ENCODE measurements around the gene VARS1.

Gene VARS1

DNA sequence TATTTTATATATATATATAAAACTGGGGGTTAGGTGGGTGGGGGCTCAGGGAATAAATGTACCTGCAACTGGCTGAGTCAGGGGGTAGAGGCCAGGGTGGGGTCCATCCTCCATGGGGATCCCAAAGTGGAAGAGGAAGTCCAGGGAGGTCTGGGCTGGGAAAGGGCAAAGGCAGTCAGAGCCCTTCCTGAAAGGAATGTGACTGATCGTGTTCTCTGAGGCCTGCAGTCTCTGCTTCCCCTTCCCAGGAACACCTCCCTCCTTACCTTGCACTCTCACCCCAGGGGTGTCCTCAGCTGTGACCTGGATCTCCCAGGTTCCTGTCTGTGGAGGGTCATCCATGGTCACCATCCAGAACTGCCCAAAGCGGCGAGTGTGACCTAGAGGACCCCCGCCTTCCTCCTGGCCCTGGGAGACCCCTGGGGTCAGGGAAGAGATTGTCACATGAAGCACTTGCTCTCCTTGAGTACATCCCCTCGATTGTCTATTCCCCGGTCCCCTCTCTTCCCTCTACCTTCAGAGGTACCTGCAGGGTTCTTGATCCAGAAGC, 28.4 kb downstream of the VARS1 start:
- TF ChIP-seq, protein P1, sequence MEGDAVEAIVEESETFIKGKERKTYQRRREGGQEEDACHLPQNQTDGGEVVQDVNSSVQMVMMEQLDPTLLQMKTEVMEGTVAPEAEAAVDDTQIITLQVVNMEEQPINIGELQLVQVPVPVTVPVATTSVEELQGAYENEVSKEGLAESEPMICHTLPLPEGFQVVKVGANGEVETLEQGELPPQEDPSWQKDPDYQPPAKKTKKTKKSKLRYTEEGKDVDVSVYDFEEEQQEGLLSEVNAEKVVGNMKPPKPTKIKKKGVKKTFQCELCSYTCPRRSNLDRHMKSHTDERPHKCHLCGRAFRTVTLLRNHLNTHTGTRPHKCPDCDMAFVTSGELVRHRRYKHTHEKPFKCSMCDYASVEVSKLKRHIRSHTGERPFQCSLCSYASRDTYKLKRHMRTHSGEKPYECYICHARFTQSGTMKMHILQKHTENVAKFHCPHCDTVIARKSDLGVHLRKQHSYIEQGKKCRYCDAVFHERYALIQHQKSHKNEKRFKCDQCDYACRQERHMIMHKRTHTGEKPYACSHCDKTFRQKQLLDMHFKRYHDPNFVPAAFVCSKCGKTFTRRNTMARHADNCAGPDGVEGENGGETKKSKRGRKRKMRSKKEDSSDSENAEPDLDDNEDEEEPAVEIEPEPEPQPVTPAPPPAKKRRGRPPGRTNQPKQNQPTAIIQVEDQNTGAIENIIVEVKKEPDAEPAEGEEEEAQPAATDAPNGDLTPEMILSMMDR (IDR thresholded peaks at IDR 0.05; ENCODE audit: extremely low read depth, missing control alignments), result no peak
- no peak for DNase-seq (ENCODE audit: low spot score)

DNA sequence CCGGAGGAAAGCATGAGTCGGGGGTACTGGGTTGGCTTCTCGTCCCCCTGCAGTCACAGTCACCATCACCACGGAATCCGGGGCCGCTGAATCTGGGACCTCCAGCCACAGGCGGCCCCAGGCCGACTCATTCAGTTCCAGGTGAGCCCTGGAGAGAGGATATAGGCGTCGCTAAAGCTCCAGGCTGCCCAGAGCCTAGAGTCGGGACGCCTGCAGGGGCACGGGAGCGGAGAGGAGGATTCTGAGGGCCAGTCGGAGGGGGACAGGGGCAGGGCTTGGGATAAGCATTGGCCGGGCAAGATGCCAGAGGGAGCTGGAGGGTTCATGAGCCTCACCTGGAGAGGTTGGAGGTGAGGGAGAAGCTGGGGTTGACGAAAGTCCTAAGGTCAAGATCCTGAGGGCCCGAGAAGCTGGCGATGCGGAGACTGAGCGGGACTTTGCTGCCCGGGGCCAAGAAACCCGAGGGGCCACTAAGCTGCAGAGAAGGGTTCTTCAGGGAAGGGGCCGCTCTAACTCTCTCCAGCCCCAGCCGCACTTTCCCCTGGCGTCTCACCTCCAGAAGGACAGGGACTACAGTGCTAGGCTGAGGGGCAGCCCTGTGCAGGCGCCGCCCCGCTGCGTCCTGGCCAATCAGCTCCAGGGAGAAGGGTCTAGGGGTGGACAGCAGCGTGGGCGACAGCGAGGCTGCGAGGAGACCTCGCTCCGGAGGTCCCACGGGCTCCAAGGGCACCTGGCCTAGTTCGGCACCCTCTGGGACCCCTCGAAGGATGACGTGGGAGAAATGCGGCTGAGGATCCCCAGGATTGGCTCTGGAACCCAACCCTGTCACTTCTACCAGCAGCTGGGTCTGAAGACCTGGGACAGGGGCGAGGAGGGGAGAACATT, 29.4 kb downstream of the VARS1 start:
- TF ChIP-seq, protein P1 (IDR thresholded peaks at IDR 0.05; ENCODE audit: extremely low read depth, missing control alignments), result no peak

DNA sequence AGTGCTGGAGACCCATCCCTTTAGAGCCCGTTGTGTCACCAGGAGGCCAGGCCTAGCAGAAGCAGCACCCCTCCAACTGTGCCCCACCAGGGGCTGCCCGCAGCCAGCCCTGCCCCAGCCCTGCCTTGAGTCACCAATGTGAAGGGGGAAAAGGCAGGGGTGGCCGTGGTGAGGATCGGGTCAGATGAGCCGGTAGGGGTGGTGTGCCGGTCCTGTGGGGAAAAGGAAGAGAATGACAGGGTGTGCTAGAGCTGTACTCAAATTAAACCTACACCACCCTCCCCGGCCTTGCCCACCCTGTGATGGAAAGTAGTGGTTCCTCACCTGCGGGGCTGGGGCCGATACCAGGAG, 30.0 kb downstream of the VARS1 start:
- TF ChIP-seq, protein P1 (IDR thresholded peaks at IDR 0.05; ENCODE audit: extremely low read depth, missing control alignments), result no peak
- no peak for DNase-seq (ENCODE audit: low spot score)

More for the DNA sequence above, 29.4 kb downstream of the VARS1 start:
- DNase-seq (ENCODE audit: low spot score), result no peak

DNA sequence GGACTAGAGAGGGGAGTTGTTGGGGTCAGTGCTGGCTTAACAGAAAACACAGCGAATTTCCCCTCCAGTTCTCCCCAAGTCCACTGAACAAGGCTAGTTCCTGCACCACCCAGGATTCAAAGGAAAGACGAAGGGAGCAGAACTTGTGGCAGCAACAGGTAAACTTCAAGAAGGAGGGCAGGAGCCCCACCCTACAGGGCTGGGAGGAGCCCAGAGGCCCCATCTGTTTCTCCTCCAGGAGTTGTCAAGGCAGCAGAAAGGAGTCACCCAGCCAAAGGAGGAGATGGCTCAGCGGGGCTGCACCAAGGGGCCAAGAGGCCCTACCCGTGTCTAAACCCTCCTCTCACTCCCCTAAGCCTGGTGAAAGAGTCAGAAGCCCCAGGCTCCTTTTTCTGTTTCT, 31.4 kb downstream of the VARS1 start:
- DNase-seq (ENCODE audit: low spot score), result no peak
- TF ChIP-seq, protein P1 (IDR thresholded peaks at IDR 0.05; ENCODE audit: extremely low read depth, missing control alignments), result no peak

DNA sequence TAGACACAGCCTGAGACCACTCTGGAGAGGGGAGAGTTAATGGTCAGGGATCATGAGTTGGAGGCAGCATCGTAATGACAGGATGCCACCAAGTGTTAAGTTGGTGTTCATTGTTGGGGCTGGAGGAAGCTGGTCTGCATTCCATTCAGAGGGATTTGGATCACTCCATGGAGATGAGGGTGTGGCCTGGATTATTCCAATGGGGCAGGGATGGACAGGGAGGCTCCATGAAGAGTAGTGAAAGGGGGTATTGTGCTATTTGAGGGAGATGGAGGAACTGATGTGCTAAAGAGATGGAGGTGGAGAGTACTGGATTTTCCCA, 32.0 kb downstream of the VARS1 start:
- TF ChIP-seq, protein P1 (IDR thresholded peaks at IDR 0.05; ENCODE audit: extremely low read depth, missing control alignments), result no peak
- DNase-seq (ENCODE audit: low spot score), result no peak

DNA sequence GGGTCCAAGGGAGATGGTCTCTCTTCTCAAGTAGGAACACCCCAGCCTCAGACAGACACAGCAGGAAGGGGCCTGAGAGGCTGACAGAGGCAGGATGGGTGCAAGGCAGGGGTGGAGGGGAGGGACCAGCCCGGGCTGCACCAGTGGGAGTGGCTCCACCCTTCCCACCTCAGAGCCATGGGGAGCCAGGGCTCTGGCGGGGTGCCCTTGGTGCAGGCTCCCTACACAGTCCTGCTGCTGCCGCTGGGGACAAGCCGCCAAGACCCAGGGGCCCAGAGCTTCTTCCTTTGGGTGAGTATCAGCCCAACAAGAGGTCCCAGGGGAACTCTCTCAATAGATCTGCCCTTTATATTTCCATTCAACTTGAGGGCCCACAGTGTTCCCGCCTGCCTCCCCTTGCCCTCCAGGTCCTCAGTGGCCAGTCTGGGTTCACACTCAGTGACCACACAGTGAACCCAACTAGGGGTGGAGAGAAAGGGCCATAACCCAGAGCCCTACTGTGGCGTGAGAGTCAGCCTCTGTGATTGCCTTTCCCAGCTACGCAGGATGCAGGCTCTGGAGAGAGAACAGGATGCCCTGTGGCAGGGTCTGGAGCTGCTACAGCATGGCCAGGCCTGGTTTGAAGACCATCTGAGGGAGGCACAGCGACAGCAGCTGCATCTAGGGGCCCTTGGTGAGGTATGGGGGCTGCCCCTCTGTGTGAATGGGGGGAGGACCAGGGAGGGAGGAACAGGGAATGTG, 32.5 kb downstream of the VARS1 start:
- no peak for DNase-seq (ENCODE audit: low spot score)
- TF ChIP-seq, protein P1 (IDR thresholded peaks at IDR 0.05; ENCODE audit: extremely low read depth, missing control alignments), result no peak

DNA sequence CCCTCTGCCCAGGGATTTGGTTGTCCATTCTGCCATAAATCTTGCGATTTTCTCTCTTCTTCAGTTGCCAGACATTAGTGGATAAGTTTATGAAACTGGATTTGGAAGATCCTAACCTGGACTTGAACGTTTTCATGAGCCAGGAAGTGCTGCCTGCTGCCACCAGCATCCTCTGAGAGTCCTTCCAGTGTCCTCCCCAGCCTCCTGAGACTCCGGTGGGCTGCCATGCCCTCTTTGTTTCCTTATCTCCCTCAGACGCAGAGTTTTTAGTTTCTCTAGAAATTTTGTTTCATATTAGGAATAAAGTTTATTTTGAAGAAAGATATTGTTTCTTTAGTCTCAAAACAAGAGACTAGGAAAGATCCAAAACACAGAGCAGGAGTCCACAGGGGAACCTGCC, 33.2 kb downstream of the VARS1 start, which contains the start of gene SAPCD1:
TSS of gene SAPCD1 (plus strand) at position 301 of the 400 bp plus-strand sequence. CDS start 399 bp downstream, outside the sequence.
- DNase-seq (ENCODE audit: low spot score), result no peak
- TF ChIP-seq, protein P1 (IDR thresholded peaks at IDR 0.05; ENCODE audit: extremely low read depth, missing control alignments), result no peak

All from GM20000 (cell line).